GM19043 (cell line): Measurements from ENCODE around the gene PHF2.

Experiments
- ATAC-seq: cut with Tn5 transposase; IDR thresholded peaks from one replicate; pipeline ENCODE4 v1.9.1; 2021; ENCODE audit warnings: low read depth; ENCODE audit not compliant: unreplicated experiment

The PHF2 gene

DNA sequence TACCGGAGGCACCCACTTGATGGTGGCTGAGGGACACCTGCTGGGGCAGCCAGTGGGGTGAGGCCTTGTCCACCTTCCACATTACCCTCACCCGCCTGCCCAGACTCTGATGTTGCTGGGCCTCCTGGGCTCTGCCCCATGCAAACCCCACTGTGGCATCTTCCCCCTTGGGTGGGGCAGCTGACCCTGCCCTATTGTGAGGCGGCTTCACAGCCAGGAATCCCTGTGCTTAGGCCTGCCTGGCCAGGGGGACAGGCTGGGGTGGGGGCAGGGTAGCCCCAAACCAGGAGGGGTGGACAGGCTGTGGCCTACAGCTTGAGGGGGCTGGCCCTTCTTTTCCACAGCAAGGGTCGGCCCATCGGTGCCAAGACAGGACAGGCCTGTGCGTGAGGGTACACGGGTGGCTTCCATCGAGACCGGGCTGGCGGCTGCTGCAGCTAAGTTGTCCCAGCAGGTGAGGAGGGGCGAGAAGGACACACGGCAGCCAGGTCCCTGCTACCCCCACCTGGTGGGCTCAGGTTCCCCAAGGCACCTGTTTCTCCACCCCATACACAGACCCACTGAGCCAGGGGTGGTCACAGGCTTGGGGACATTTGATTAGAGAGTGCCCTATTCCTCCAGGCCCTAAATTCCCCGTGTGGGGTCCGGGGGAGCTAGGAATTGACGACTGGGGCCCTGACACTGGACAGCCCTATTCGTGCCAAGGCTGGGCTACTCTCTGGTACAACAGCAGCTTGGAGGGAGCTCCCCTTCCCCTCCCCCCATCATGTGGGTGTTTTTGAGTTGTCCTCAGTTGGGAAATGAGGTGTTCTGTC lies 99.2 kb downstream of the PHF2 start:
- ATAC-seq, result no peak

DNA sequence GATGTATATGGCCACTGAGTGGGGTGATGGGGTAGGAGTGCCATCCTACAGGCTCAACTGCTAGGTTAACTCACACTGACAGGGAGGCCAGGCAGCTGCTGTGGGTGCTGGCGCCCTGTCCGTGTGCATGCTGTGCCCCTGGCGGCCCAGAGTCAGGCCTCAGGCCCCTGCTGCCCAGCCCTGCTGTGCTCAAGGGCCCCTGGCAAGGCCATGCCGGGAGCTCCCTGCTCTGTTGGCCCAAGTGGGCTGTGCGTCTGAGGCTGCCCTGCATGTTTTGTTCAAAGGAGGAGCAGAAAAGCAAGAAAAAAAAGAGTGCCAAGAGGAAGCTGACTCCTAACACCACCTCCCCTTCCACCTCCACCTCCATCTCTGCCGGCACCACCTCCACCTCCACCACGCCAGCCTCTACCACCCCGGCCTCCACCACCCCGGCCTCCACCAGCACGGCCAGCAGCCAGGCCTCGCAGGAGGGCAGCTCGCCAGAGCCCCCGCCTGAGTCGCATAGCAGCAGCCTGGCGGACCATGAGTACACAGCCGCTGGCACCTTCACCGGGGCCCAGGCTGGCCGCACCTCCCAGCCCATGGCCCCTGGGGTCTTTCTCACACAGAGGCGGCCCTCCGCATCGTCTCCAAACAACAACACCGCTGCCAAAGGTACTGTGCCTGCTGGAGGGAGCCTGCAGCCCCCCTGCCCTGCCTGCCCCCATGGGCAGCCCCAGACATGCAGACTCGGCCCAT lies 100.1 kb downstream of the PHF2 start:
- no peak for ATAC-seq

DNA sequence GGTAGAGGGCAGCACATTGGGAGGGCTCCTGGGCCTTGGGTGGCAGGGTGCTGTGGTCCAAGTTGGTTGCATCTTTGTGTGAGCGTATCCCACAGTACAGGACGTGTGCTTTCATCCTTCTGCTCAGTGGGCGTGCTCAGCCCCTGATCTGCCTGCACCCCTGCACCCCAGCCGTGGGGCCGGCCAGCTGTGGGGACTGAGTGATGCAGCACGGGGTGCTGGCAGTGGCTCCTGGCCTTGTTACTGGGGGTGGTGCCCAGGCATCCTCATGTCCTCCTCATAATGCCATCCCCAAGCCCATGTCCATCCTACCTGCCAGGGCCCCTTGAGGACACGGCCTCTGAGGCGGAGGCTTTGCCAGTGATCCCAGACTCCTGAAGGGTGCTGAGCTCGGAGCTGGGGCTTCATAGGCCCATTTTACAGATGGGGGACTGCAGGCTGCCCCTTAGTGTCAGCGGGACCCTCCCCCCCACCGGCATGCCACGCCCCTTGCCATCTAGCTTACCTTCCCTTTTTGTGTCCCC lies 100.7 kb downstream of the PHF2 start:
- ATAC-seq, result no peak

GRCh38 chr9:93677641-93678136 lies 101.3 kb downstream of the PHF2 start:
- ATAC-seq, result no peak

DNA sequence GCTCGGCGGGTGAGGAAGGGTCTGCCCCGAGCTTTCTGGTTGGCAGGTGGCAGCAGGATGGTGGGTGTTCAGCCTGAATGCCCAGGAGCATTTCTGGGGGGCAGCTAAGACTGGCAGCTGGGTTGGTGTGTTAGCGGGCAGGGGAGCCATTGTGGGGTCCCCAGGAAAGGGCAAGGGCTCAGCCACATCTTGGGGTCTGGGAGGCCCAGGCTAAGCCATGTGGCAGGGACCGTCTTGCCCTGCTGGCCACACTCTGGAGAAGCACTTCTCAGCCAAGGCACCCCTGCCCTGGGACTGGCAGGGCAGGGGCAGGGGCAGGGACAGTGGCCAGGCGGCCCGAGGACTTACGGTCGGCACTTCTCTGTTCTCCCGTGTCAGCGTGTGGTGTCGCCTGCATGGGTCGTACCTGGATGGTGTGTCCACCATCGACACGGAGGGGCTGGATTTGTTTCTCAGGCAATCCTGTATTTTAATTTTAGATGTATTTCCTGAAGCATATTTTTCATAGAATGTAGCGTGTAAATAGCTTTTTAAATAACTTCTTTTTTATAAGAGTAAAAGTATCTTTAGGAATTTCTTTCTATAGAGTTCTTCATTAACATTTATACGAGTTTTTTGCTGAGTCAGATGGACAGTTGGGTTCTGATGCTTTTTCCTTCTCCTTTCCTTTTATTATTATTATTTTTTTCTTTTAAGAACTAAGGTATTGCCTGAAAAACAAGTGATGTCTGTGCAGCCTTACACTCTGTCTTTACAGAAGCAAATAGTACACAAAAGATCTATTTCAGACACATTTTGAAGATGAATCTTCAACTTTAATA lies 102.0 kb downstream of the PHF2 start:
- ATAC-seq, result no peak

- no peak for ATAC-seq
These were observed 103.4 kb downstream of the PHF2 start for GRCh38 chr9:93679536-93680442.

DNA sequence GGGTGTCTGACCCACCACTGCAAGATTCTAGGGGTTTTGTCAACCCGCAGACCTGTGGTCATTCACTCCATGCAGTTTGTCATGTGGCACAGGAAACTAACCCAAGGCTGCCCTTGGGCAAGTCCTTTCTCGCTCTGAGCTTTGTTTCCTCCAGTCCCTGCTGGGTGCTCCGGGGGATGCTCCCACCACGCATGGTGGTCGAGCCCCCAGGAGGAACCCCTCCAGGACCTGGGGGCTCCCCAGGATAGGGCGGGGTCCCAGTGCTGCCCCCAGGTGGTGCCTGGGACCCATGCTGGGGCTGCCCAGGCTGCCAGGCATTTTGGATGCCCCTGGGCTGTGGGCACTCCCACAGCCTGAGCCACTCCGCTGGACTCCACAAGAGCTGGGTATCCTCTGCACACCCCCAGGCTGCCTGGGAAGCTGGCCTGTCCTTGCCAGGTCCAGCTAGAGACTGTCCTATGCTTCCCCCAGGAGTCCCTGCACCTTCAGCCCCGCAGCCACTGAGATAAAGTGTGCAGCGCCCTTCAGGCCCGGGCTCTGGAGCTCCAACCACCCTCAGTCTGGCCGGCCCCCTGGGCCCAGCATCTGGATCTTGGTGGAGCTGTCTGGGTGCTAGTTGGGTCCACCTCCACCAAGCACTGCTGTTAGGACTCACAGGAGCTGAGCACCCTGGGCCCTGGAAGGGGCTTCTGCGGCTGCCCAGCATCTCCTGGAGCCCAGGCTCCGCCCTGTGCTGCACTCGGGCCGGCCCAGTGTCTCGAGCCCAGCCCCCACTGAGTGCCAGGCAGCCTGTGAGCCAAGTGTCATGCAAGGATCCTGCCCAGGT lies 104.3 kb downstream of the PHF2 start:
- ATAC-seq, result no peak

- no peak for ATAC-seq
These were observed 105.1 kb downstream of the PHF2 start for GRCh38 chr9:93681269-93682154.

- ATAC-seq, result no peak
These were observed 106.0 kb downstream of the PHF2 start for GRCh38 chr9:93682155-93682968.

GRCh38 chr9:93683331-93684134 lies 107.1 kb downstream of the PHF2 start:
- no peak for ATAC-seq

DNA sequence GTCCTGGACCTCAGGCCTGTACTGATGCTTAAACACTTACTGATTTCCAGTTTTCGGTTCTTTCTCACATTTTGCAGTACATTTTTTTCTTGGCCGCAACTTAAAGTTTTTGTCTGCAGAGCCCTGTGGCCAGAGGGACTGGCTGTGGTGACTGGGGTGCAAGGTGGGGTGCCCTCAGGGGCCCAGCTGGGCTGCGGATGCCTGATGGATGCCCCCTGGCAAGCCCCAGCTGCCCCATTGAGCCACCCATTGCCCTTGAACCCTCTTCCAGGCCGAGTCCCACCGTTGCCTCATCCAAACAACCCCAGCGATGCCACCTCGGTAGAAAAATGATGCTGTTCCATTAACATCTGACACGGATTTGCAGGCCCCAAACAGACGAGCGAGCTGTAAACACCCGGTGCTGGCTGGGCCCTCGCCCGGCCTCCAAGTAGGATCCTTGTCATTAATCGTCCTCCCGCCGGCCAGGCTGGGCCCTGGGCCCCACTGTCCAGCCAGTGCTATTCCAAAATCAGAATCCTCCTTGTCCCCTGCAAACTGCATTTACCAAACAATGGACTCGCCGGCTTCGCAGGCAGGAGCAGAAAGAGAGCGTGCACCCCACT lies 107.9 kb downstream of the PHF2 start:
- no peak for ATAC-seq

GRCh38 chr9:93684806-93685543 lies 108.6 kb downstream of the PHF2 start:
- no peak for ATAC-seq

DNA sequence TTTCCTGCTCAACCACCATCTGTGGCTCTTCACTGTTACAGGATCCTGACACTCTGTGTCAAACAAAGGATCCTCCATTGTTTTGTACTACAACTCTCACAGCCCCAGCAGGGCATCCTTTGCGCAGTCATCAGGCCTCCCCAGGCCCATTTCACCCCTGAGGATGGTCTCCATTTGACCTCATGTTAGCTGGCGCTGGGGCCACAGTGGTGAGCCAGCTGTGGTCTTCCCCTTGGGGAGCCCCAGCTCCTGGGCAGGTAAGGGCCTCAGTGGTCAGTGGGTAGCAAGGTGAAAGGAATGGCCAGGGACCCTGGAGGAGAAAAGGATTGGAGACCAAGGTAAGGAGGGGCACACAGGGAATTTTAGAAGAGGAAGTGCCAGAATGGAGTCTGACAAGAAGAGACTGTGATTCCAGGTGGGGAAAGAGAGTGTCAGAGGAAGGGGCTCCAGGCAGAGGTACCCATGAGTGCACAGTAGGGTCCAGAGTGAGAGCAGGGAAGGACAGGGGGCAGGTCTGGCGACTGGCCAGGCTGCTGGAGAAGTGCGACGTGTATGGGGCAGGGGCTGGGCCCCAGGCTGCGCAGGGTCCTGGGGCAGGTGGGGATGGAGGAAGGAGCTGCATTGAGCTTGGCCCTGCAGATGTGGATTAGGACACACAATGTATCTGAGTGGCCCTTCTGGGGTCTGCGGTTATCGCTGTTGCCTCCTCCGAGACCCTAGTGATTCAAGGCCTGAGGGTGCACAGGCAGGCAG lies 109.9 kb downstream of the PHF2 start:
- ATAC-seq, result no peak

- ATAC-seq, result no peak
These were observed 110.5 kb downstream of the PHF2 start for GRCh38 chr9:93686880-93687236.

GRCh38 chr9:93690618-93691017 lies 114.2 kb downstream of the PHF2 start:
- ATAC-seq, result no peak
